ENCODE data around the gene ARSB.

The ARSB gene

GRCh38 chr5:79025054-79025472 lies 40.0 kb upstream of the ARSB start:
- Histone ChIP-seq H3K4me3 (replicated peaks; ENCODE audit: low read depth, low read length) (peak overlapping the region; percentile 39; the same call in 1 of the 2 replicates), H3K36me3 (ENCODE audit: control insufficient read depth, insufficient read depth, low read length) (no peaks in the 10 kb centered on the region), H3K27me3 (replicated peaks; ENCODE audit: control insufficient read depth, insufficient read depth, low read length) (no peaks in the 10 kb centered on the region; the same call in 1 of the 2 replicates)
- TF ChIP-seq CTCF (IDR thresholded peaks at IDR 0.05; ENCODE audit: insufficient read depth, low read length, poor library complexity, severe bottlenecking) = peak; percentile 95
- DNase-seq (ENCODE audit: extremely low read depth, insufficient read length) = peak; percentile 18

DNA sequence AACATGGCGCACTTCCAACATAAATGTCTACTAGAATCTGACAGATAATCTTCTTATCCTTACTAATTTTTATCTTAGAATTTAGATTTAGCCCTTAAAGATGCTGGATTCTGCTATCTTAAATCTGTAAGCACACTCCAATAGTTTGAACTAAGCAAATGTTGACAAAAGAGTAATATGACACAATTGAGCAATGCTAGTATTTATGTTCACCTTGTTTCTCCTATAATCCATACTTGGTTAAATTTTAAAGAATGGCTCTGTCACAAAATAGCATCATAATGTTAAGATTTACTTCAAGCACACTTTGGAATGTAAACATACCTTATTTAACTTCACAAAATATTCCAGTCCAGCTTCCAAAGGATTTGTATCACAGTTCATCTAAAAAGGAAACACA lies 38.8 kb upstream of the ARSB start:
- Histone ChIP-seq H3K36me3 (ENCODE audit: control insufficient read depth, insufficient read depth, low read length) (no peaks in the 10 kb centered on the region), H3K4me3 (replicated peaks; ENCODE audit: low read depth, low read length) (no peak overlapping the region), H3K27me3 (replicated peaks; ENCODE audit: control insufficient read depth, insufficient read depth, low read length) (no peaks in the 10 kb centered on the region; the same call in 1 of the 2 replicates)
- DNase-seq (ENCODE audit: extremely low read depth, insufficient read length) = no peak
- TF ChIP-seq CTCF (IDR thresholded peaks at IDR 0.05; ENCODE audit: insufficient read depth, low read length, poor library complexity, severe bottlenecking) = no peak

- no peak for TF ChIP-seq CTCF (IDR thresholded peaks at IDR 0.05; ENCODE audit: insufficient read depth, low read length, poor library complexity, severe bottlenecking)
- no peaks in the 10 kb centered on the region; the same call in 1 of the 2 replicates for H3K27me3 ChIP-seq (replicated peaks; ENCODE audit: control insufficient read depth, insufficient read depth, low read length)
- no peaks in the 10 kb centered on the region for H3K36me3 ChIP-seq (ENCODE audit: control insufficient read depth, insufficient read depth, low read length)
- no peak overlapping the region for H3K4me3 ChIP-seq (replicated peaks; ENCODE audit: low read depth, low read length)
- DNase-seq (ENCODE audit: extremely low read depth, insufficient read length) = no peak
These were observed 38.2 kb upstream of the ARSB start for GRCh38 chr5:79023348-79023747.

- no peak for DNase-seq (ENCODE audit: extremely low read depth, insufficient read length)
- Histone ChIP-seq H3K36me3 (ENCODE audit: control insufficient read depth, insufficient read depth, low read length) (no peaks in the 10 kb centered on the region), H3K27me3 (replicated peaks; ENCODE audit: control insufficient read depth, insufficient read depth, low read length) (no peaks in the 10 kb centered on the region; the same call in 1 of the 2 replicates), H3K4me3 (replicated peaks; ENCODE audit: low read depth, low read length) (no peak overlapping the region)
- TF ChIP-seq CTCF (IDR thresholded peaks at IDR 0.05; ENCODE audit: insufficient read depth, low read length, poor library complexity, severe bottlenecking) = no peak
These were observed 37.7 kb upstream of the ARSB start for GRCh38 chr5:79022771-79023170.

- Histone ChIP-seq H3K27me3 (replicated peaks; ENCODE audit: control insufficient read depth, insufficient read depth, low read length) (no peaks in the 10 kb centered on the region; the same call in 1 of the 2 replicates), H3K4me3 (replicated peaks; ENCODE audit: low read depth, low read length) (no peak overlapping the region), H3K36me3 (ENCODE audit: control insufficient read depth, insufficient read depth, low read length) (no peaks in the 10 kb centered on the region)
- no peak for DNase-seq (ENCODE audit: extremely low read depth, insufficient read length)
- no peak for TF ChIP-seq CTCF (IDR thresholded peaks at IDR 0.05; ENCODE audit: insufficient read depth, low read length, poor library complexity, severe bottlenecking)
These were observed 36.6 kb upstream of the ARSB start for GRCh38 chr5:79021753-79022152.

All from GM06990 (cell line).